ENCODE data around the gene TRAPPC4.
"Not testable (repeated sequence)": the region's sequence is repeated elsewhere in the genome, so short reads cannot be mapped to it uniquely, and the experiment has no call there.

Gene TRAPPC4

GRCh38 chr11:118991486-118992038 lies 27.0 kb upstream of the TRAPPC4 start:
- WGBS: 96% methylated on average over 40 of the region's 44 CpGs
- not testable (repeated sequence) for H3K27me3 ChIP-seq (ENCODE audit: insufficient read depth, low read length); H3K9me3 ChIP-seq (ENCODE audit: insufficient read depth, low read depth, low read length); H3K27ac ChIP-seq (ENCODE audit: low read depth, low read length); H3K4me1 ChIP-seq (ENCODE audit: insufficient read depth, low read length); H3K9ac ChIP-seq (ENCODE audit: low read depth, low read length); H3K4me3 ChIP-seq (ENCODE audit: low read length)
- peaks cover 12% of the 10 kb centered on the region for H3K36me3 ChIP-seq (ENCODE audit: insufficient read depth, low read length)

DNA sequence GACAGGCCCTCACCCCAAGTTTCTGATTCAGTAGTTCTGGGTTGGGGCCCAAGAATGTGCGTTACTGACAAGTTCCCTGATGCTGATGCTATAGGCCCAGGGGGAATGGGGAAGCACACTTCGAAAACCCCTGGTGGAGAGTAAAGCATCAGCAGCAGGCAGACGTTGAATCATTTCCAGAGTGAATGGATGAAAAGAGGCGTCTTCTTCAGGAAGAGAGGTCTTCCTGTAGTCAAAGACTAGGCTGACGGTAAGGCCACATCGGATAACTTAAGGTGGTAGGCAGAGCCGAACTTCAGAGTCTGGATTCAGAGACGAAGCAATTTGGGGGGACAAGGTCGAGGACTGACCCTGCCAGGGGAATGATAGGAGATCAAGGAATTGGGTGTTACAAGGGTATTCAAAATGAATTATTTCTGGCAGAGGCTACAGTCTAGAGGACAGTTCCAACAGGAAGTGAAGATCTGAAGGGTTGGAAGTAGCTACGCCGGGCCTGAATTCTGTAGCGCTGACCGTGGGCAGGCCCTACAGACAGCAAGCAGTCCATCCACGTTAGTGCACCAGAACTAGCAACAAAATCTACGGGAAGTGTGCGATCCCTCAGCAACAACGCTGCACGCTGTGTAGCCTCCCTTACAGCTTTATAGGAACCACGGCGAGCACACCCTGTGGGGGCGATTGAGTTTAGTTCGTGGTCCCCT lies 21.5 kb upstream of the TRAPPC4 start:
- Histone ChIP-seq H3K27ac (ENCODE audit: low read depth, low read length) (peak overlapping the region; percentile 76), H3K36me3 (ENCODE audit: insufficient read depth, low read length) (peaks cover 39% of the 10 kb centered on the region), H3K9me3 (ENCODE audit: insufficient read depth, low read depth, low read length) (peaks cover 2% of the 10 kb centered on the region; the same call in 1 of the 2 replicates), H3K4me3 (ENCODE audit: low read length) (peak overlapping the region; percentile 96), H3K4me1 (ENCODE audit: insufficient read depth, low read length) (peaks cover 6% of the 10 kb centered on the region), H3K27me3 (ENCODE audit: insufficient read depth, low read length) (no peaks in the 10 kb centered on the region), H3K9ac (ENCODE audit: low read depth, low read length) (peak overlapping the region; percentile 90)
- 26% methylated on average over 22 of the region's 22 CpGs for WGBS

GRCh38 chr11:118997627-118998387 lies 20.8 kb upstream of the TRAPPC4 start, which contains the start of gene CENATAC:
Gene CENATAC (plus strand): TSS chr11:118998138. CDS start chr11:118998198, 60 bp downstream.
- Histone ChIP-seq H3K4me1 (ENCODE audit: insufficient read depth, low read length) (peaks cover 6% of the 10 kb centered on the region), H3K9ac (ENCODE audit: low read depth, low read length) (peak within 1 kb of the TSS; percentile 90), H3K4me3 (ENCODE audit: low read length) (peak within 1 kb of the TSS; percentile 96), H3K36me3 (ENCODE audit: insufficient read depth, low read length) (peaks cover 46% of the 10 kb centered on the region), H3K27ac (ENCODE audit: low read depth, low read length) (peak within 1 kb of the TSS; percentile 86), H3K27me3 (ENCODE audit: insufficient read depth, low read length) (no peaks in the 10 kb centered on the region), H3K9me3 (ENCODE audit: insufficient read depth, low read depth, low read length) (peaks cover 1% of the 10 kb centered on the region; the same call in 1 of the 2 replicates)
- WGBS: under 1% methylated on average over 54 of the region's 54 CpGs

DNA sequence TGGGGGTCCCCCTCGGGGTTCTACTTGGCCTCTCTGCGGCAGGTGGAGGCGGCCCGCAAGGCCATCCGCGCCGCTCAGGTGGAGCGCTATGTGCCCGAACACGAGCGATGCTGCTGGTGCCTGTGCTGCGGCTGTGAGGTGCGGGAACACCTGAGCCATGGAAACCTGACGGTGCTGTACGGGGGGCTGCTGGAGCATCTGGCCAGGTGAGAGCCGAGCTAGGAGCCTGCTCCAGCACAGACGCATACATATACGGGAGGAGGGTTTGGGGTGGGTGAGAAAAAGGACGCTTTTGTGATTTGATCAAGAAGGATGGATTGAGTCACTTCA lies 20.2 kb upstream of the TRAPPC4 start:
- H3K4me1 ChIP-seq (ENCODE audit: insufficient read depth, low read length): peaks cover 6% of the 10 kb centered on the region
- peak overlapping the region; percentile 96 for H3K4me3 ChIP-seq (ENCODE audit: low read length)
- peaks cover 51% of the 10 kb centered on the region for H3K36me3 ChIP-seq (ENCODE audit: insufficient read depth, low read length)
- peak overlapping the region; percentile 90 for H3K9ac ChIP-seq (ENCODE audit: low read depth, low read length)
- WGBS: under 1% methylated on average over 19 of the region's 19 CpGs
- peak overlapping the region; percentile 86 for H3K27ac ChIP-seq (ENCODE audit: low read depth, low read length)
- H3K9me3 ChIP-seq (ENCODE audit: insufficient read depth, low read depth, low read length): no peaks in the 10 kb centered on the region
- H3K27me3 ChIP-seq (ENCODE audit: insufficient read depth, low read length): no peaks in the 10 kb centered on the region

GRCh38 chr11:118998822-118999221 lies 19.7 kb upstream of the TRAPPC4 start:
- WGBS: 19% methylated on average over 4 of the region's 6 CpGs
- H3K9me3 ChIP-seq (ENCODE audit: insufficient read depth, low read depth, low read length): no peaks in the 10 kb centered on the region
- peak overlapping the region; percentile 86 for H3K27ac ChIP-seq (ENCODE audit: low read depth, low read length)
- H3K4me1 ChIP-seq (ENCODE audit: insufficient read depth, low read length): peaks cover 6% of the 10 kb centered on the region
- peak overlapping the region; percentile 96 for H3K4me3 ChIP-seq (ENCODE audit: low read length)
- H3K36me3 ChIP-seq (ENCODE audit: insufficient read depth, low read length): peaks cover 51% of the 10 kb centered on the region
- no peaks in the 10 kb centered on the region for H3K27me3 ChIP-seq (ENCODE audit: insufficient read depth, low read length)
- peak overlapping the region; percentile 90 for H3K9ac ChIP-seq (ENCODE audit: low read depth, low read length)

DNA sequence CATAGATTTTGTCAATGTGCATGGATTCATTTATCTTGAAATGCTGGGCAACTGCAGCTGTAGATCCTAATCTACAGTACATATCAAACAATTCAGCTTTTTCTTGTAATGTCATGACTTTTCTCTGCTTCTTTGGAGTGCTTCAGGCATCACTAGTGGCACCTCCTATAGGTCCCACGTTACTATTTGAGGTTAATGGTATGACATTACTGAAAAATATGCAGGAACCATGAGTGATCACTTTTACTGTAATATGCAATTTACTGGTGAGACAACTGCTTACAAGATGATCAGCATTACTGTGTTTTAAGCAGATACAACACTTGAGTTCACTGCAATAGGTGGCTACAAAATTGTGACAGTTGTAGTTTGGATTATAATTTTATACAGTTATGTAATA lies 17.7 kb upstream of the TRAPPC4 start:
- WGBS: 91% methylated on average over 1 of the region's 1 CpG
- Histone ChIP-seq H3K27me3 (ENCODE audit: insufficient read depth, low read length) (no peaks in the 10 kb centered on the region), H3K9ac (ENCODE audit: low read depth, low read length) (no peak overlapping the region), H3K4me1 (ENCODE audit: insufficient read depth, low read length) (peaks cover 6% of the 10 kb centered on the region), H3K27ac (ENCODE audit: low read depth, low read length) (no peak overlapping the region), H3K9me3 (ENCODE audit: insufficient read depth, low read depth, low read length) (no peaks in the 10 kb centered on the region), H3K36me3 (ENCODE audit: insufficient read depth, low read length) (peaks cover 65% of the 10 kb centered on the region), H3K4me3 (ENCODE audit: low read length) (no peak overlapping the region)

DNA sequence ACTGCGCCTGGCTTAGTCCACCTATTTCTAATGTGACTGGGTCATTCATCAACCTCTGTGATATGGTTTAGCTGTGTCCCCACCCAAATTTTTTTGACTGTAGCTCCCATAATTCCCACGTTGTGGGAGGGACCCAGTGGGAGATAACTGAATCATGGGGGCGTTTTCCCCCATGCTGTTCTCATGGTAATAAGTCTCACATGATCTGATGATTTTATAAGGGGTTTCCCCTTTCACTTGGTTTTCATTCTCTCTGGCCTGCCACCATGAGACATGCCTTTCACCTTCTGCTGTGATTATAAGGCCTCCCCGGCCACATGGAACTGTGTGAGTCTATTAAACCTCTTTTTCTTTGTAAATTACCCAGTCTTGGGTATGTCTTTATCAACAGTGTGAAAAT lies 11.9 kb upstream of the TRAPPC4 start:
- no peak overlapping the region for H3K9ac ChIP-seq (ENCODE audit: low read depth, low read length)
- no peak overlapping the region for H3K4me3 ChIP-seq (ENCODE audit: low read length)
- WGBS: 92% methylated on average over 3 of the region's 4 CpGs
- H3K27ac ChIP-seq (ENCODE audit: low read depth, low read length): no peak overlapping the region
- H3K27me3 ChIP-seq (ENCODE audit: insufficient read depth, low read length): no peaks in the 10 kb centered on the region
- no peaks in the 10 kb centered on the region for H3K9me3 ChIP-seq (ENCODE audit: insufficient read depth, low read depth, low read length)
- no peaks in the 10 kb centered on the region for H3K4me1 ChIP-seq (ENCODE audit: insufficient read depth, low read length)
- H3K36me3 ChIP-seq (ENCODE audit: insufficient read depth, low read length): peaks cover 86% of the 10 kb centered on the region

GRCh38 chr11:119011476-119012053 lies 7.0 kb upstream of the TRAPPC4 start:
- Histone ChIP-seq H3K4me3 (ENCODE audit: low read length) (no peak overlapping the region), H3K9ac (ENCODE audit: low read depth, low read length) (no peak overlapping the region), H3K27ac (ENCODE audit: low read depth, low read length) (no peak overlapping the region), H3K9me3 (ENCODE audit: insufficient read depth, low read depth, low read length) (no peaks in the 10 kb centered on the region), H3K27me3 (ENCODE audit: insufficient read depth, low read length) (no peaks in the 10 kb centered on the region), H3K4me1 (ENCODE audit: insufficient read depth, low read length) (peaks cover 1% of the 10 kb centered on the region; the same call in 1 of the 2 replicates), H3K36me3 (ENCODE audit: insufficient read depth, low read length) (peaks cover 94% of the 10 kb centered on the region)
- WGBS: 95% methylated on average over 6 of the region's 6 CpGs

- peaks cover 94% of the 10 kb centered on the region for H3K36me3 ChIP-seq (ENCODE audit: insufficient read depth, low read length)
- no peaks in the 10 kb centered on the region for H3K27me3 ChIP-seq (ENCODE audit: insufficient read depth, low read length)
- peaks cover 7% of the 10 kb centered on the region; the same call in 1 of the 2 replicates for H3K4me1 ChIP-seq (ENCODE audit: insufficient read depth, low read length)
- no peak overlapping the region for H3K4me3 ChIP-seq (ENCODE audit: low read length)
- no peaks in the 10 kb centered on the region for H3K9me3 ChIP-seq (ENCODE audit: insufficient read depth, low read depth, low read length)
- H3K9ac ChIP-seq (ENCODE audit: low read depth, low read length): no peak overlapping the region
- 91% methylated on average over 2 of the region's 3 CpGs for WGBS
- no peak overlapping the region for H3K27ac ChIP-seq (ENCODE audit: low read depth, low read length)
Measured at GRCh38 chr11:119012629-119013170, 5.9 kb upstream of the TRAPPC4 start.

GRCh38 chr11:119014209-119014924 lies 4.2 kb upstream of the TRAPPC4 start:
- H3K4me3 ChIP-seq (ENCODE audit: low read length): no peak overlapping the region
- H3K9me3 ChIP-seq (ENCODE audit: insufficient read depth, low read depth, low read length): no peaks in the 10 kb centered on the region
- WGBS: 92% methylated on average over 17 of the region's 17 CpGs
- no peaks in the 10 kb centered on the region for H3K27me3 ChIP-seq (ENCODE audit: insufficient read depth, low read length)
- peaks cover 80% of the 10 kb centered on the region for H3K36me3 ChIP-seq (ENCODE audit: insufficient read depth, low read length)
- no peak overlapping the region for H3K9ac ChIP-seq (ENCODE audit: low read depth, low read length)
- H3K4me1 ChIP-seq (ENCODE audit: insufficient read depth, low read length): peaks cover 7% of the 10 kb centered on the region; the same call in 1 of the 2 replicates
- H3K27ac ChIP-seq (ENCODE audit: low read depth, low read length): peak overlapping the region; percentile 10; the same call in 1 of the 2 replicates

Data from HUES64 (cell line).